ENCODE measurements around the gene FANCB.
A peak's percentile ranks its signal among the peaks of the same experiment; 100 is the strongest.

The FANCB gene

GRCh38 chrX:14872851-14873675 is at the start of gene FANCB, which contains the start of gene MOSPD2:
Gene FANCB (minus strand): TSS chrX:14873069. CDS start chrX:14865510, 7,559 bp downstream.
Gene MOSPD2 (plus strand): TSS chrX:14873421. CDS start chrX:14873529, 108 bp downstream.
- peak; percentile 60 for DNase-seq

DNA sequence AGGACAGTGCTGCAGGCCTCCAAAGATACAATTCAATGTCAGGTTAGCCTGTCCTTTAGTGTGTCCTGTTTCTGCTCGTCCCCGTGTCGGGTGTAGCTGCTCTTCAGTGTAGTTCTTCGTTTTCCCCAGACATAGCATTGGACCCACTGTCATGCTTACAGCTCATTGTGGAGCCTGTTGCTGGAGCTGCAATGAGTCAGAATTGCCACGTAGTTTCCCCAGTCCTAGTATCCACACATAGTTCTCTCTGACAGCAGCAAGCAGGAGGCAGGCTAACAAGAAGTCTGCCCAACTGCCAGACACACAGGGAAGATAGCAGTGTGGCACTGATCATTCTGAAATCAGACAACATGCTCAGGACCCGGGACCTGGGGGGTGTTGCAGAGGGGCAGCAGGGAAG is 49.6 kb upstream of the FANCB start:
- no peak for DNase-seq

- DNase-seq, result no peak
Observed at GRCh38 chrX:14920196-14920595, 47.3 kb upstream of the FANCB start.

DNA sequence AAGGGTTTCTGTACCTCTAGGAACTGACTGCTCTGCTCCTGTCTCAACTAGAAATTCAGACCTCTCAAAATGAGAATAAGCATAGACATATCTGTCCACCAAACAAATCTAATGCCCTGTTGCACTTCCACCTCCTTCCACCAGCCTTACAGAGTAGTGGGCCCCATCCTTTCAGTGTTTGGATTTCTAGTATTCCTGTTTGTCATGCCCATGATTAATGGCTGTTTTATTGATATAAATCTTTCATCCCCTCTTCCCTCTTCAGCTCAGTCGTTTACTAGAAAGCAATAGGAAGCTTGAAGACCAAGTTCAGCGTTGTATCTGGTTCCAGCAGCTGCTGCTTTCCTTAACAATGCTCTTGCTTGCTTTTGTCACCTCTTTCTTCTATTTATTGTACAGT is 46.5 kb upstream of the FANCB start:
- DNase-seq, result no peak

- DNase-seq, result no peak
Observed at GRCh38 chrX:14916017-14916674, 43.3 kb upstream of the FANCB start.

DNA sequence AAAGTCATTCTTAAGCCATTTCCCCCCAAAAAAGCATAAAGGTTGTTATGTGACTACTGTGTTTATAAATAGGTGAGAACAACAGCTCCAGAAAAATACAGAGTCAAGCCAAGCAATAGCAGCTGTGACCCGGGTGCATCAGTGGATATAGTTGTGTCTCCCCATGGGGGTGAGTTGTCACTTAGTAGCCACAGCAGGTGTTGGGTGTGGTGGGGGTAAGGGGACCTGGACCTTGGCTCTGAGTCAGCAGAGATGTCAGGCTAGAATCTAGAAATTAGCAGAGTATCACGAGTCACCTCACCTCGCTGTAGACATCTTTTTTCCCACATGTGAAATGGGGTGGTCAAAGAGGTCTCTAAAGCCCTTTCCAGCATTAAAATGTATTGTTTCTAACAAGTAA is 42.7 kb upstream of the FANCB start:
- DNase-seq, result no peak

DNA sequence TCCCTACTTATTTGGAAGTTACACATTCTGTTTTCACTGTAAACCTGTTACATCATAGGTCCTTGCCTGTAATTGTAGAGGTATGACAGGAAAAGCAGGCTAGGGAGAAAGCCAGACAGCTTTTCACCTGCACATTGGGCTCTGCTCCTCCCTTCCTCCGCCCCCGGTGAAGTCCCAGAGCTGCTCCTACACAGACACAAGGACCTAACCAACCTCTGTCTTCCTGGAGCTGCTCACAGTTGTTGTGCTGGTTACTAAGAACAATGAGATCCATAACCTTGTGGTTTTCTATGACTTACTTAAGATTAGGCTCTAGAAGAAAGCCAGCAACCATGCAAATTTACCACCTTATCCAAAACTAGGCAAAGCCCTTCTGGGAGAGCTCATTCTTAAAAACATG is 40.4 kb upstream of the FANCB start:
- DNase-seq, result no peak

GRCh38 chrX:14903891-14904290 is 31.0 kb upstream of the FANCB start:
- no peak for DNase-seq

DNA sequence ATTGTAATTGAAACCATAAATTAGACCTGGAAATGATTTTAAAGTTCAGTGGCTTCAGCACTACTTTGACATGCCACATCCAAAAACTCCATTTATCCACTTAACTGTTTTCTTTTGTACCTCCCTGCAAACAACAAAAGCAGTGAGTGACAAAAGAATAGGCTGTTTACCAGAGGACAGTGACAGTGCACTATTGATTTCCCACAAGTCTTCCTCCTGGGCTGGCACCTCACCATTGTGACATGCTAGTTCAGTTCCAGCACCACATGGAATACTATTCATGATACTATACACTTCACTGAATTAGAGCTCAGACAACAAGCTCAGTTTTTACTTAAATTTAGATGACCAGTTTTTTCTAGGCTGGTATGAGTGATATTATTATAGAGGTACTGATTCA is 29.7 kb upstream of the FANCB start:
- DNase-seq, result no peak

- DNase-seq, result no peak
Observed at GRCh38 chrX:14899607-14900006, 26.7 kb upstream of the FANCB start.

- no peak for DNase-seq
Observed at GRCh38 chrX:14897042-14897441, 24.2 kb upstream of the FANCB start.

GRCh38 chrX:14896273-14896672 is 23.4 kb upstream of the FANCB start:
- DNase-seq, result no peak

GRCh38 chrX:14886252-14886651 is 13.4 kb upstream of the FANCB start:
- no peak for DNase-seq

DNA sequence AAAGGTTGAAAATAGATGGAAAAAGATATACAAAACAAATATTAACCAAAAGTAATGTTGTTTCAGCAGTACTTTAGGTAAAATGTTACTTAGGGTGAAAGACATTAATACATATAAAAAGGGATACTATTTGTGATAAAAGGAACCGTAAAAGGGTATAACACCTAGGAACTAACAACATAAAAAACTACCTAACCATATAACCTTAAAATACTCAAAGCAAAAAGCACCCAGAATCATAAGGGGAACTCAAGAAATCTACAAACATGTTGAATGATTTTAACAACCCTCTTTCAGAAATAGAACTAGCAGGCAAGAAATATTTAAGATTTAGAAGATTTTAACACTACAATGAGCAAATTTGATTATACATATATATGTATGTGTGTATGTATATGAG is 11.8 kb upstream of the FANCB start:
- no peak for DNase-seq

DNA sequence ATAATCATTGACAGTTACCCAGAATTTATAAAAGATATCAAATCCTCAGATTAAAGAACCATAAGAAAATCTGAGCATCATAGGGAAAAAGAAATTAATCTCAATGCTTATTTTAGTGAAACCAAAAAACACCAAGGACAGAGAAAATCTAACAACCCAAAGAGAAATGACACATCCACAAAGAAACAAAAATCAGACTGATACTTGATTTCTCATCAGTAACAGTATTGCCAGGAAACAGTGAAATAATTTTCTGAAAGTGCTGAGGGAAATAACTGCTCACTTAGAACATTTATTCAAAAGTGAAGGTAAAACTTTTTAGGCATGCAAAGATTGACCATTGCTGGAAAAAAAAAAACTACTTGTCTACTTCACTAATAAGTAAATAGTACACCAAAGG is 11.0 kb upstream of the FANCB start:
- no peak for DNase-seq

DNA sequence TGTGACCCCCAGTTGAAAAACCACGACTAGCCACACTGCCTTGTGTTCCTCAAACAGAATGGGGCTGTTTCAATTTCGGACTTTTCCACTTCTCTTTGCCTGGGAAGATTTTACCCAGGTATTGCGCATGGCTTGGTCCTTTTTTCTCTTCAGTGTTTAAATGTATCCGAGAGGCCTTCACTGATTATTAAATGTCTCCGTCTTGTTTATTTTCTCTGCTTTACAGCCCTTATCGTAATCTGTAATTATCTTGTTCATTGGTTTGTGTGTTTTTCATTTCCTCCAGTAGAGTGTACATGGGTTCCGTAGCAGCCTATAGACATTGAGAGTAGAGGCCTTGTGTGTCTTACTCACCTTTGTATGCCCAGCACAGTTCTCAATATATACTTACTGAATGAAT is 2.8 kb upstream of the FANCB start:
- DNase-seq, result no peak

- DNase-seq, result no peak
Observed at GRCh38 chrX:14873676-14874049, 794 bp upstream of the FANCB start.

GRCh38 chrX:14872355-14872754 is 514 bp downstream of the FANCB start:
- no peak for DNase-seq

GRCh38 chrX:14871767-14872166 is 1.1 kb downstream of the FANCB start:
- no peak for DNase-seq

- no peak for DNase-seq
Observed at GRCh38 chrX:14865201-14865600, 7.7 kb downstream of the FANCB start.

GRCh38 chrX:14864631-14865030 is 8.2 kb downstream of the FANCB start:
- no peak for DNase-seq

GRCh38 chrX:14851526-14851925 is 21.3 kb downstream of the FANCB start:
- DNase-seq, result no peak

GRCh38 chrX:14843666-14844065 is 29.2 kb downstream of the FANCB start:
- DNase-seq, result no peak

- no peak for DNase-seq
Observed at GRCh38 chrX:14837155-14837554, 35.7 kb downstream of the FANCB start.

DNA sequence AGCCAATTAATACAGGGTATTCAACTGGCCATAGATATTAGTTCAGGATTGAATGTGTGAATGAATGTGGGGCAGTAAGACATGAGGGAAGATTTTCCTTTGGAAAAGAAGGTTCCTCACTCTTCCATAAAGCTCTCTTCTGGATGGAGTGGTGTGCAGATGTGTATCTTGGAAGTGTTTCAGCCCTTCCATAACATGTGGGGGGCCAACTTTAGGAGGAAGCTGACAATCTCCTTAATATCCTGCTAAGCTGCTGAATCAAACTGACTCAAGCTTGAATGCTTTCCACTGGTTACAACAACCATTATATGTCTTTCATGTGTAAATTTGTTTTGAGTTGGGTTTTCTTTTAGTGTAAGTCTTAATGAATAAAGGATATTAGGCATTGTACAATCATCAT is 40.3 kb downstream of the FANCB start:
- DNase-seq, result no peak

All from DMS79 treated with DMSO at 0.1 percent for 48 hours (cell line).